ENCODE data around the gene ATP4B.
"Not testable (repeated sequence)": the region's sequence is repeated elsewhere in the genome, so short reads cannot be mapped to it uniquely, and the experiment has no call there.

Gene ATP4B

GRCh38 chr13:113623491-113624234, 34.3 kb downstream of the ATP4B start:
- DNase-seq, result no peak

GRCh38 chr13:113622791-113623490, 35.1 kb downstream of the ATP4B start:
- no peak for DNase-seq

GRCh38 chr13:113621986-113622550, 35.9 kb downstream of the ATP4B start:
- not testable (repeated sequence) for DNase-seq

GRCh38 chr13:113621498-113621897, 36.5 kb downstream of the ATP4B start:
- not testable (repeated sequence) for DNase-seq

- DNase-seq, result no peak
Measured at GRCh38 chr13:113621046-113621445, 37.0 kb downstream of the ATP4B start.

- DNase-seq, result no peak
Measured at GRCh38 chr13:113620036-113620796, 37.8 kb downstream of the ATP4B start.

- DNase-seq, result no peak
Measured at GRCh38 chr13:113618455-113618854, 39.5 kb downstream of the ATP4B start.

GRCh38 chr13:113617961-113618360, 40.0 kb downstream of the ATP4B start:
- no peak for DNase-seq

GRCh38 chr13:113616991-113617749, 40.8 kb downstream of the ATP4B start:
- no peak for DNase-seq

- no peak for DNase-seq
Measured at GRCh38 chr13:113616281-113616906, 41.6 kb downstream of the ATP4B start.

GRCh38 chr13:113613789-113614379, 44.1 kb downstream of the ATP4B start:
- DNase-seq, result no peak

- no peak for DNase-seq
Measured at GRCh38 chr13:113612607-113613006, 45.4 kb downstream of the ATP4B start.

GRCh38 chr13:113611996-113612395, 46.0 kb downstream of the ATP4B start:
- DNase-seq, result no peak

GRCh38 chr13:113610266-113610665, 47.7 kb downstream of the ATP4B start:
- no peak for DNase-seq

GRCh38 chr13:113609616-113610015, 48.4 kb downstream of the ATP4B start:
- DNase-seq, result no peak

GRCh38 chr13:113608967-113609533, 48.9 kb downstream of the ATP4B start:
- DNase-seq, result no peak

GRCh38 chr13:113607889-113608635, 49.9 kb downstream of the ATP4B start:
- DNase-seq, result no peak

GRCh38 chr13:113607056-113607888, 50.7 kb downstream of the ATP4B start:
- DNase-seq, result no peak

GRCh38 chr13:113605866-113606438, 52.0 kb downstream of the ATP4B start:
- DNase-seq, result no peak
